Kidney glomerular epithelial cell (primary cell): Measurements from ENCODE around the gene OSBPL9.

Source experiments
- DNase-seq: peaks from one replicate; lab custom pipeline; 2025; lab: John Stamatoyannopoulos, UW

Gene OSBPL9

GRCh38 chr1:51616903-51617708, at the start of gene OSBPL9:
TSS of gene OSBPL9 (plus strand) at chr1:51617092. CDS start at chr1:51617111, 19 bp downstream.
- DNase-seq, result peak; percentile 87

- DNase-seq, result peak; percentile 22
Observed at GRCh38 chr1:51567653-51568052, 49.2 kb upstream of the OSBPL9 start.

GRCh38 chr1:51568231-51568935, 48.5 kb upstream of the OSBPL9 start:
- DNase-seq, result no peak

GRCh38 chr1:51569284-51570062, 47.4 kb upstream of the OSBPL9 start:
- peak; percentile 89 for DNase-seq

- DNase-seq, result no peak
Observed at GRCh38 chr1:51570063-51570710, 46.7 kb upstream of the OSBPL9 start.

- no peak for DNase-seq
Observed at GRCh38 chr1:51572365-51572764, 44.5 kb upstream of the OSBPL9 start.

- no peak for DNase-seq
Observed at GRCh38 chr1:51574796-51575195, 42.1 kb upstream of the OSBPL9 start.

- DNase-seq, result no peak
Observed at GRCh38 chr1:51575406-51576084, 41.3 kb upstream of the OSBPL9 start.

GRCh38 chr1:51576085-51576444, 40.8 kb upstream of the OSBPL9 start:
- no peak for DNase-seq

- no peak for DNase-seq
Observed at GRCh38 chr1:51576923-51577322, 40.0 kb upstream of the OSBPL9 start.

GRCh38 chr1:51578383-51579109, 38.3 kb upstream of the OSBPL9 start:
- no peak for DNase-seq

- no peak for DNase-seq
Observed at GRCh38 chr1:51581238-51581637, 35.7 kb upstream of the OSBPL9 start.

- no peak for DNase-seq
Observed at GRCh38 chr1:51583532-51583931, 33.4 kb upstream of the OSBPL9 start.

- no peak for DNase-seq
Observed at GRCh38 chr1:51584021-51584420, 32.9 kb upstream of the OSBPL9 start.

- DNase-seq, result no peak
Observed at GRCh38 chr1:51592711-51593110, 24.2 kb upstream of the OSBPL9 start.

- DNase-seq, result no peak
Observed at GRCh38 chr1:51594716-51595115, 22.2 kb upstream of the OSBPL9 start.

- DNase-seq, result no peak
Observed at GRCh38 chr1:51600529-51600928, 16.4 kb upstream of the OSBPL9 start.

GRCh38 chr1:51600965-51601364, 15.9 kb upstream of the OSBPL9 start:
- no peak for DNase-seq

GRCh38 chr1:51605961-51606723, 10.8 kb upstream of the OSBPL9 start:
- DNase-seq, result no peak

- DNase-seq, result no peak
Observed at GRCh38 chr1:51607681-51608095, 9.2 kb upstream of the OSBPL9 start.
